ENCODE measurements around the gene CRCP.
"Not testable (repeated sequence)": the region's sequence is repeated elsewhere in the genome, so short reads cannot be mapped to it uniquely, and the experiment has no call there.

Gene CRCP

GRCh38 chr7:66114743-66115649 is at the start of gene CRCP:
TSS of gene CRCP (plus strand) at chr7:66114847. CDS start at chr7:66114963, 116 bp downstream.
- H3K4me1 ChIP-seq (ENCODE audit: insufficient read depth, insufficient read length): peaks cover 3% of the 10 kb centered on the region
- H3K4me3 ChIP-seq (ENCODE audit: insufficient read length, low read depth): peak within 1 kb of the TSS; percentile 96
- peaks cover 30% of the 10 kb centered on the region for H3K36me3 ChIP-seq (ENCODE audit: insufficient read depth, insufficient read length, low read length)
- H3K27me3 ChIP-seq (ENCODE audit: insufficient read depth, insufficient read length): no peaks in the 10 kb centered on the region
- TF ChIP-seq YY1 (IDR thresholded peaks at IDR 0.05; ENCODE audit: insufficient read depth, insufficient read length) (no peak), SUZ12 (IDR thresholded peaks at IDR 0.05; ENCODE audit: extremely low read depth, insufficient read depth, insufficient read length) (no peak), ZNF274 (IDR thresholded peaks at IDR 0.05; ENCODE audit: low read depth, low read length) (no peak)
- H3K9me3 ChIP-seq (ENCODE audit: insufficient read depth, low read length): no peaks in the 10 kb centered on the region
- DNase-seq (ENCODE audit: low read depth, low spot score): peak; percentile 62
- peak within 1 kb of the TSS; percentile 99 for H3K9ac ChIP-seq (ENCODE audit: insufficient read length, low read depth)

DNA sequence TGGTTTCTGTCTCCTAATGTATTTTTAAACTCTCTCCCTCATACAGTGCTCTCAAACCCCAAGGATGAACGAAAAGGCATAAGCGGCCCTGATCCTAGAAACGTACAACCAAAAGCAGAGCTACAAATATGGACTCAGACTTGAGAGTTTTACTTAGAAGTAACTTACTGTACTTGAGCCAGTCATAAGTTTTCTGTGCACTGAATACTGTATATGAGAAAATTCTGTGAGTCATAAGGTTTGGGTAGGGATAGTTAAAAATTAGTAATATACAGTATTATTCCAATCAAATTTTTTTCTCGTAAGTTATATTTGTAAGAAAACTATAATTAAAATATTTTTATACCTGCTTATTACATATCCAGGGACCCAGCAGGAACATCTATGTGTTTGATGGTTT is 44.9 kb upstream of the CRCP start:
- DNase-seq (ENCODE audit: low read depth, low spot score): no peak
- Histone ChIP-seq H3K27me3 (ENCODE audit: insufficient read depth, insufficient read length) (no peaks in the 10 kb centered on the region), H3K9ac (ENCODE audit: insufficient read length, low read depth) (no peak overlapping the region), H3K9me3 (ENCODE audit: insufficient read depth, low read length) (peaks cover 7% of the 10 kb centered on the region; the same call in 1 of the 2 replicates), H3K4me1 (ENCODE audit: insufficient read depth, insufficient read length) (no peaks in the 10 kb centered on the region), H3K4me3 (ENCODE audit: insufficient read length, low read depth) (no peak overlapping the region), H3K36me3 (ENCODE audit: insufficient read depth, insufficient read length, low read length) (no peaks in the 10 kb centered on the region)
- TF ChIP-seq ZNF274 (IDR thresholded peaks at IDR 0.05; ENCODE audit: low read depth, low read length): no peak
- TF ChIP-seq YY1 (IDR thresholded peaks at IDR 0.05; ENCODE audit: insufficient read depth, insufficient read length): no peak
- TF ChIP-seq SUZ12 (IDR thresholded peaks at IDR 0.05; ENCODE audit: extremely low read depth, insufficient read depth, insufficient read length): no peak

- no peaks in the 10 kb centered on the region for H3K4me1 ChIP-seq (ENCODE audit: insufficient read depth, insufficient read length)
- H3K9me3 ChIP-seq (ENCODE audit: insufficient read depth, low read length): peaks cover 7% of the 10 kb centered on the region; the same call in 1 of the 2 replicates
- no peak for DNase-seq (ENCODE audit: low read depth, low spot score)
- H3K36me3 ChIP-seq (ENCODE audit: insufficient read depth, insufficient read length, low read length): no peaks in the 10 kb centered on the region
- H3K4me3 ChIP-seq (ENCODE audit: insufficient read length, low read depth): no peak overlapping the region
- TF ChIP-seq SUZ12 (IDR thresholded peaks at IDR 0.05; ENCODE audit: extremely low read depth, insufficient read depth, insufficient read length): no peak
- no peak for TF ChIP-seq ZNF274 (IDR thresholded peaks at IDR 0.05; ENCODE audit: low read depth, low read length)
- TF ChIP-seq YY1 (IDR thresholded peaks at IDR 0.05; ENCODE audit: insufficient read depth, insufficient read length): no peak
- H3K9ac ChIP-seq (ENCODE audit: insufficient read length, low read depth): no peak overlapping the region
- H3K27me3 ChIP-seq (ENCODE audit: insufficient read depth, insufficient read length): no peaks in the 10 kb centered on the region
These were observed 44.4 kb upstream of the CRCP start for GRCh38 chr7:66070222-66070621.

DNA sequence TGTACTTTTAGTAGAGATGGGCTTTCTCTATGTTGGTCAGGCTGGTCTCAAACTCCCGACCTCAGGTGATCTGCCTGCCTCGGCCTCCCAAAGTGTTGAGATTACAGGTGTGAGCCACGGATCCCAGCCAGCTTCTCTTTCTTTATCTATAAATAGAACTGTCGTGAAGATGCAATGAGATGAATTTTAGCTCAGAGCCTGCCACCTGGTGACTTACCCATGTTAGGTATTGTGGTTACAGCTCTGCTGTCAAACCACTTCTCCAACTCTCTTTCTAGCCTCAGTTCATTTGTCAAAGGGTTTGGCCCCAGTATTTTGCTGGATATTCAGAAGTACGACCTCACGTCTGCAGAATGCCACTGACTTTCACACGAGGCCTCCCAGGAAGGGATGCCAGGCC is 42.4 kb upstream of the CRCP start:
- H3K4me3 ChIP-seq (ENCODE audit: insufficient read length, low read depth); H3K9ac ChIP-seq (ENCODE audit: insufficient read length, low read depth): not testable (repeated sequence)

GRCh38 chr7:66075590-66076461 is 38.8 kb upstream of the CRCP start, which contains the start of gene ASL:
TSS of gene ASL (plus strand) at chr7:66075819. CDS start at chr7:66076082, 263 bp downstream.
- H3K9me3 ChIP-seq (ENCODE audit: insufficient read depth, low read length): no peaks in the 10 kb centered on the region
- peak within 1 kb of the TSS; percentile 93 for H3K9ac ChIP-seq (ENCODE audit: insufficient read length, low read depth)
- DNase-seq (ENCODE audit: low read depth, low spot score): peak; percentile 93
- no peaks in the 10 kb centered on the region for H3K27me3 ChIP-seq (ENCODE audit: insufficient read depth, insufficient read length)
- H3K4me3 ChIP-seq (ENCODE audit: insufficient read length, low read depth): peak within 1 kb of the TSS; percentile 92
- TF ChIP-seq ZNF274 (IDR thresholded peaks at IDR 0.05; ENCODE audit: low read depth, low read length) (no peak), SUZ12 (IDR thresholded peaks at IDR 0.05; ENCODE audit: extremely low read depth, insufficient read depth, insufficient read length) (no peak), YY1 (IDR thresholded peaks at IDR 0.05; ENCODE audit: insufficient read depth, insufficient read length) (no peak)
- H3K4me1 ChIP-seq (ENCODE audit: insufficient read depth, insufficient read length): peaks cover 8% of the 10 kb centered on the region
- peaks cover 13% of the 10 kb centered on the region for H3K36me3 ChIP-seq (ENCODE audit: insufficient read depth, insufficient read length, low read length)

More for the DNA sequence above, 42.4 kb upstream of the CRCP start:
- H3K36me3 ChIP-seq (ENCODE audit: insufficient read depth, insufficient read length, low read length); H3K27me3 ChIP-seq (ENCODE audit: insufficient read depth, insufficient read length); H3K4me1 ChIP-seq (ENCODE audit: insufficient read depth, insufficient read length); H3K9me3 ChIP-seq (ENCODE audit: insufficient read depth, low read length); DNase-seq (ENCODE audit: low read depth, low spot score): not testable (repeated sequence)

- no peak for TF ChIP-seq SUZ12 (IDR thresholded peaks at IDR 0.05; ENCODE audit: extremely low read depth, insufficient read depth, insufficient read length)
- TF ChIP-seq YY1 (IDR thresholded peaks at IDR 0.05; ENCODE audit: insufficient read depth, insufficient read length): no peak
- no peak for TF ChIP-seq ZNF274 (IDR thresholded peaks at IDR 0.05; ENCODE audit: low read depth, low read length)
- peak overlapping the region; percentile 93 for H3K9ac ChIP-seq (ENCODE audit: insufficient read length, low read depth)
These were observed 38.0 kb upstream of the CRCP start for GRCh38 chr7:66076462-66077329.

More at GRCh38 chr7:66076462-66077329, 38.0 kb upstream of the CRCP start:
- peaks cover 8% of the 10 kb centered on the region for H3K4me1 ChIP-seq (ENCODE audit: insufficient read depth, insufficient read length)
- H3K36me3 ChIP-seq (ENCODE audit: insufficient read depth, insufficient read length, low read length): peaks cover 19% of the 10 kb centered on the region
- no peaks in the 10 kb centered on the region for H3K27me3 ChIP-seq (ENCODE audit: insufficient read depth, insufficient read length)
- H3K9me3 ChIP-seq (ENCODE audit: insufficient read depth, low read length): no peaks in the 10 kb centered on the region
- no peak for DNase-seq (ENCODE audit: low read depth, low spot score)
- H3K4me3 ChIP-seq (ENCODE audit: insufficient read length, low read depth): peak overlapping the region; percentile 92

Data from NT2/D1 (cell line).